ENCODE measurements around the gene SLC7A14.
A peak's percentile ranks its signal among the peaks of the same experiment; 100 is the strongest.
"Not testable (repeated sequence)": the region's sequence is repeated elsewhere in the genome, so short reads cannot be mapped to it uniquely, and the experiment has no call there.

Gene SLC7A14

GRCh38 chr3:170589113-170589512 lies 3.2 kb upstream of the SLC7A14 start:
- DNase-seq, result peak; percentile 50

- DNase-seq, result peak; percentile 43
These were observed 603 bp downstream of the SLC7A14 start for GRCh38 chr3:170585008-170585936.

GRCh38 chr3:170584585-170585007 lies 1.3 kb downstream of the SLC7A14 start:
- DNase-seq, result no peak

GRCh38 chr3:170579646-170580045 lies 6.2 kb downstream of the SLC7A14 start:
- no peak for DNase-seq

- DNase-seq, result no peak
These were observed 13.1 kb downstream of the SLC7A14 start for GRCh38 chr3:170572665-170573253.

- not testable (repeated sequence) for DNase-seq
These were observed 18.3 kb downstream of the SLC7A14 start for GRCh38 chr3:170567598-170567997.

GRCh38 chr3:170566413-170566812 lies 19.5 kb downstream of the SLC7A14 start:
- DNase-seq, result no peak

GRCh38 chr3:170565495-170565894 lies 20.4 kb downstream of the SLC7A14 start:
- no peak for DNase-seq

GRCh38 chr3:170564664-170565063 lies 21.2 kb downstream of the SLC7A14 start:
- no peak for DNase-seq

GRCh38 chr3:170563712-170564423 lies 22.0 kb downstream of the SLC7A14 start:
- no peak for DNase-seq

GRCh38 chr3:170562080-170562479 lies 23.8 kb downstream of the SLC7A14 start:
- DNase-seq, result no peak

GRCh38 chr3:170560717-170561382 lies 25.0 kb downstream of the SLC7A14 start:
- DNase-seq, result no peak

- DNase-seq, result no peak
These were observed 25.6 kb downstream of the SLC7A14 start for GRCh38 chr3:170560296-170560695.

GRCh38 chr3:170558427-170558826 lies 27.4 kb downstream of the SLC7A14 start:
- DNase-seq, result no peak

- DNase-seq, result no peak
These were observed 30.5 kb downstream of the SLC7A14 start for GRCh38 chr3:170555329-170555728.

- no peak for DNase-seq
These were observed 31.8 kb downstream of the SLC7A14 start for GRCh38 chr3:170553788-170554757.

GRCh38 chr3:170551252-170551651 lies 34.6 kb downstream of the SLC7A14 start:
- no peak for DNase-seq

GRCh38 chr3:170542704-170543103 lies 43.2 kb downstream of the SLC7A14 start:
- DNase-seq, result no peak

GRCh38 chr3:170539897-170540296 lies 46.0 kb downstream of the SLC7A14 start:
- no peak for DNase-seq

GRCh38 chr3:170536712-170537111 lies 49.2 kb downstream of the SLC7A14 start:
- DNase-seq, result no peak

- DNase-seq, result no peak
These were observed 51.6 kb downstream of the SLC7A14 start for GRCh38 chr3:170534227-170534626.

- DNase-seq, result peak; percentile 52
These were observed 53.3 kb downstream of the SLC7A14 start for GRCh38 chr3:170532573-170532972.
